Upper lobe of right lung (tissue), 1 donor: ENCODE measurements around the gene SPRN. TPM values are rescaled to one million over a fixed set of nuclear protein-coding genes. Genes with fewer than 3 reads are reported as not detected.

Experiments used
- ATAC-seq: fragments of 200-7000 bp; cut with Tn5 transposase; one replicate; pipeline ENCODE4 v1.9.1; 2020; ENCODE audit warnings: mild to moderate bottlenecking, moderate library complexity
- DNase-seq: peaks from one replicate; pipeline ENCODE4 v3.0.0-alpha.2; 2020
- H3K27ac ChIP-seq: fragments of 200-600 bp; one replicate; pipeline ENCODE4 v1.8.0; 2022
- H3K27me3 ChIP-seq: fragments of 200-600 bp; one replicate; pipeline ENCODE4 v1.8.0; 2022; ENCODE audit warnings: mild to moderate bottlenecking
- H3K36me3 ChIP-seq: fragments of 200-600 bp; one replicate; pipeline ENCODE4 v1.8.0; 2022
- H3K4me1 ChIP-seq: fragments of 200-600 bp; one replicate; pipeline ENCODE4 v1.8.0; 2022
- H3K4me3 ChIP-seq: fragments of 200-600 bp; one replicate; pipeline ENCODE4 v1.8.0; 2022; ENCODE audit warnings: mild to moderate bottlenecking
- H3K9me3 ChIP-seq: fragments of 200-600 bp; one replicate; pipeline ENCODE4 v1.8.0; 2022
- intact Hi-C: fragments of 100-400 bp; cut with DNase I; formaldehyde crosslinking; loops from one replicate; pipeline ENCODE4 v1.11.0; 2022
- total RNA-seq: library from RNA; stranded (reverse); fragmentation: NEBNext Ultra II Directional; extraction: Animal tissue kit (Norgen Biotek cat#: 25700); gene quantifications from one replicate; pipeline ENCODE4 v1.2.1, GENCODE V29; 2021
- TF ChIP-seq, protein P1 (sequence below): fragments of 200-600 bp; IDR thresholded peaks from one replicate; pipeline ENCODE4 v1.8.0; 2022; ENCODE audit warnings: antibody characterized with exemption
- donor health status: DM: no; HTN: yes; CAD: no; lungs with severe emphysema.

The SPRN gene
- total RNA-seq, 1 donor from 2014 or later: not detected

DNA sequence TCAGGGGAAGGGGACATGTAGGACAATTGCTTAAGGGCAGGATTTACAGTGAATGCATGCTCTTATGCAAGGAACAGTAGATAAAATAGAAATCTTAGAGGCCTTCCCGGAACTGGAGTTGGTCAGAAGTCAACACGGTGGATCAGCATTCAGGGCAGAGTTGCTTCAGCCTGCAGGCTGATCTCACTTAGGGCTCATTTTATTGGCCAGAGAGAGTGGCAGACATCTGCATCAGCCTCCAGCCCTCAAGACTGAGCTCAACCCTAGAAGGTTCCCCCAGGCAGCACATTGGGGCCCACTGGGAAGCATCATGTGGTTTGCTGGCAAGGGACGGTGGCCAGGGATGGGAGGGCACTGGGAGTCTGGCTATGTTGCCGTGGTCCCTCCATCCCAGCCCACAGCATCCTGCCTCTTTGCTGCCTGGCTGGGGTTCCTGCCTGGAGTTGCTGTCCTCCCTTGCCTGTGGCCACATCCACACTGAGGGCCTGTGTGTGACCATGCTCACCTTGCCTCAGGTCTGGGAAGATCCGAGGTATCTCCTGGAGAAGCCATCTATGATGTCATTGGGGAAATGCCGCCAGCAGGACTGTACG, 42.4 kb upstream of the SPRN start:
- no peaks in the 10 kb centered on the region for H3K4me1 ChIP-seq
- no peak for ATAC-seq
- TF ChIP-seq, protein P1, sequence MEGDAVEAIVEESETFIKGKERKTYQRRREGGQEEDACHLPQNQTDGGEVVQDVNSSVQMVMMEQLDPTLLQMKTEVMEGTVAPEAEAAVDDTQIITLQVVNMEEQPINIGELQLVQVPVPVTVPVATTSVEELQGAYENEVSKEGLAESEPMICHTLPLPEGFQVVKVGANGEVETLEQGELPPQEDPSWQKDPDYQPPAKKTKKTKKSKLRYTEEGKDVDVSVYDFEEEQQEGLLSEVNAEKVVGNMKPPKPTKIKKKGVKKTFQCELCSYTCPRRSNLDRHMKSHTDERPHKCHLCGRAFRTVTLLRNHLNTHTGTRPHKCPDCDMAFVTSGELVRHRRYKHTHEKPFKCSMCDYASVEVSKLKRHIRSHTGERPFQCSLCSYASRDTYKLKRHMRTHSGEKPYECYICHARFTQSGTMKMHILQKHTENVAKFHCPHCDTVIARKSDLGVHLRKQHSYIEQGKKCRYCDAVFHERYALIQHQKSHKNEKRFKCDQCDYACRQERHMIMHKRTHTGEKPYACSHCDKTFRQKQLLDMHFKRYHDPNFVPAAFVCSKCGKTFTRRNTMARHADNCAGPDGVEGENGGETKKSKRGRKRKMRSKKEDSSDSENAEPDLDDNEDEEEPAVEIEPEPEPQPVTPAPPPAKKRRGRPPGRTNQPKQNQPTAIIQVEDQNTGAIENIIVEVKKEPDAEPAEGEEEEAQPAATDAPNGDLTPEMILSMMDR: no peak
- H3K4me3 ChIP-seq: no peak overlapping the region
- intact Hi-C loops: no loop called here
- H3K27ac ChIP-seq: no peak overlapping the region
- no peaks in the 10 kb centered on the region for H3K36me3 ChIP-seq
- H3K9me3 ChIP-seq: no peaks in the 10 kb centered on the region
- DNase-seq: no peak
- H3K27me3 ChIP-seq: no peaks in the 10 kb centered on the region

DNA sequence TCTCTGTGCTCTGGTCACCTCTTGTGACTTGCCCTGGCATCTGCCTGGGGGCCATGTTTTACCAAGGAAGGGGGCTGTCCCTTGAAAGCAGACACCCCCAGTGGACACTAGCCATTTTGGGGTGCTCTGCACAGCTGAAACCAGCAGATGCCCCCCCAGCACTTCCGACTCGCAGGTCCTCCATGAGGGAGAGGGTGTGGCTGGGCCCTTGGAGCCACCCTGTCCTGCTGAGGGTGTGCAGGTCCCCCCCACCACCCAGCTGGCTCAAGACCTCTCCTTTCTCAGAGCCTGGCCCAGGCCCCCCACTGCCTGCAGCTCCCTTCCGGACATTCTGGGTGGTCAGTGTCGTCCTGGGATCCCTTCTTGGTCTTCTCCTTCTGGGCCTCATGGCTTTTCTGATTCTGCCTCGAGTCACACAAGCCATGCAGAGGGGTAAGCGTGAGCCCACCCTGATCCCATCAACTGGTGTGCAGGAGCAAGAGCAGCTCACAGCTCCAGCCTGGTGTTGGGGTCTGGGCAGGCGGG, 41.6 kb upstream of the SPRN start:
- H3K36me3 ChIP-seq: no peaks in the 10 kb centered on the region
- no peaks in the 10 kb centered on the region for H3K27me3 ChIP-seq
- intact Hi-C loops: no loop called here
- no peak for ATAC-seq
- H3K9me3 ChIP-seq: no peaks in the 10 kb centered on the region
- no peak overlapping the region for H3K27ac ChIP-seq
- H3K4me1 ChIP-seq: no peaks in the 10 kb centered on the region
- DNase-seq: no peak
- TF ChIP-seq, protein P1: no peak
- H3K4me3 ChIP-seq: no peak overlapping the region

DNA sequence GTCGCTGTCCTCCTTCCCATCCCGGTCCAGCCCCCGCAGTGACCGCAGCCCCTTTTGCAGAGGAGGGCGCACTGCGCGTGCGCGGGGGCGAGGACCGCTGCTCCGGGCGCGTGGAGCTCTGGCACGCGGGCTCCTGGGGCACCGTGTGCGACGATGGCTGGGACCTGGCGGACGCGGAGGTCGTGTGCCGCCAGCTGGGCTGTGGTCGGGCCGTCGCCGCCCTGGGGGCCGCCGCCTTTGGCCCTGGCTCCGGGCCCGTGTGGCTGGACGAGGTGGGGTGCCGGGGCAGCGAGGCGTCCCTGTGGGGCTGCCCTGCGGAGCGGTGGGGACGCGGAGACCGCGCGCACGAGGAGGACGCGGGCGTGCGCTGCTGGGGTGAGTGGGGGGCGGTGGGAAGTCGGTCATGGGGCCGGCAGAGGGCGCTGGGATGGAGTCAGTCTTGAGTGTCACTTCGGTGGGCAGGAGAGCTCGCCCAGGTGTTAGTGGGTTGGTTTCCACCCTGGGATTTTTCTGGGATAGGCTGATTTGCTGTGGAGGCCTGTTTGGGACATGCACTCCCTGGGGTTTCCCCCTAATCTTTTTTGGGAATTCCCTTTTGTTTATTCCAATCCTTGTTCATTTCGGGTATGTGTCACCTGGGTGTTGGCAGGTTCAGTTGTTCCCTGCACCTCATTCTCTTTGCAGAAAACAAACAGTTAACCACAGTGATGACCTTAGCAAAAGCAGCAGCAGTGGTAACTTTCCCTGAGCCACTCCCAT, 40.9 kb upstream of the SPRN start:
- TF ChIP-seq, protein P1: no peak
- intact Hi-C loops: no loop called here
- Histone ChIP-seq H3K4me3 (no peak overlapping the region), H3K27ac (no peak overlapping the region), H3K9me3 (no peaks in the 10 kb centered on the region), H3K36me3 (no peaks in the 10 kb centered on the region), H3K27me3 (no peaks in the 10 kb centered on the region), H3K4me1 (no peaks in the 10 kb centered on the region)
- ATAC-seq (peak; percentile 11), DNase-seq (no peak)

DNA sequence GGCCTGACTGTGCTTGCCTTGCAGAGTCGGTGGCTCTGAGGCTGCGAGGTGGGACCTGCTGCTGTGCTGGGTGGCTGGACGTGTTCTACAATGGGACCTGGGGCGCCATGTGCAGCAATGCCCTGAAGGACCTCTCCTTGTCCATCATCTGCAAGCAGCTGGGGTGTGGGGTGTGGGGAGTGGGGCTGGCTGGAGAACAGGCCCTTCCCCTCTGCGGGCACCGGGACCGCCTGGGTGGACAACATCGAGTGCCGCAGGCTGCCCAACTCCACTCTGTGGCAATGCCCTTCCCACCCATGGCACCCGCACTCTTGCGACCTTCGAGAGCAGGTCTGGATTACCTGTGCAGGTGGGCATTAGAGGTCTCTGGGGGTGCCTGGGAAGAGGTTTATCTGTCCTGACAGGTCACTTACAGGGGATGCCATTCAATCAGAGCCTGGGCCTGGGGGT, 40.2 kb upstream of the SPRN start:
- ATAC-seq (peak; percentile 5), DNase-seq (no peak)
- H3K36me3 ChIP-seq: no peaks in the 10 kb centered on the region
- H3K9me3 ChIP-seq: no peaks in the 10 kb centered on the region
- TF ChIP-seq, protein P1: no peak
- intact Hi-C loops: no loop called here
- H3K4me3 ChIP-seq: no peak overlapping the region
- no peaks in the 10 kb centered on the region for H3K27me3 ChIP-seq
- no peak overlapping the region for H3K27ac ChIP-seq
- H3K4me1 ChIP-seq: no peaks in the 10 kb centered on the region

DNA sequence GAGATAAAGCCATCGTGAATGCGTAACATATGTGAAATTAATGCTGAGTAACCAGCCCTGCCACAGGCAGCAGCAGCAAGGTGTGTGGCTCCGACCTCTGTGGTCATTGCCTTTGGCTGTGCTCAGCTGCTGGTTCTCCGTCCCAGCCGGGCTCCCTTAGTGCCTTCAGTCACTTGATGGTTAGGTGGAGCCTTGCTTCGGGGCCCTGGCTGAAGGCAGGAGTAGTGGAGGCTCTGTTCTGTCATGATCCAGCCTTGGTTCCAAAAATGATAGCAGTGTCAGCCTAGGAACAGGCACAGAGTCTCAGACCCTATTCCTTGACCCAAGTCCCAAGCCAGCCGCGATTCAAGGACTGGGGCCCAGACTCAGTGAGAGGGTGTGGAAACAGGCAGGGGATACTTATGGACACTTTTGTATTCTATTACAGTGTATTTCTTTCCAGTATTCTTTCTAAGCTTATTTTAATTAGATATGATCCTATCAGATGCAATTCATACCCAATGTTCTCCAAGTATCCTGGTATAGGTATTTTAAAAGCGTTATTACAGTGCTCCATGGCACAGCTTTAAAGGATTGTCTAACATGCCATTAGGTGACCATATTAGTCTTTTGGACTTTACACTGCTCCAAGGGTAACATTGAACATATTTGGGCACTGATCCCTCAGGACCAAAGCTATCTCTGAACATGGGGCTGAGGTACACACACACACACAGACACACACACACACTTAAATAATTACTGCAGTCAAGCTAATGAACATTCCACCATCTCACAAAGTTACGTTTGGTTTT, 38.3 kb upstream of the SPRN start:
- no peaks in the 10 kb centered on the region for H3K36me3 ChIP-seq
- DNase-seq (no peak), ATAC-seq (no peak)
- TF ChIP-seq, protein P1: no peak
- no peaks in the 10 kb centered on the region for H3K27me3 ChIP-seq
- intact Hi-C loops: no loop called here
- no peaks in the 10 kb centered on the region for H3K9me3 ChIP-seq
- H3K27ac ChIP-seq: no peak overlapping the region
- no peaks in the 10 kb centered on the region for H3K4me1 ChIP-seq
- no peak overlapping the region for H3K4me3 ChIP-seq
